Loucy (cell line): ENCODE results near the gene PADI3.

Source experiments
- EZH2phosphoT487 ChIP-seq: fragments of 200-600 bp; IDR thresholded peaks from 2 replicates; pipeline ENCODE4 v1.6.1; 2018; ENCODE audit warnings: antibody characterized with exemption, mild to moderate bottlenecking, moderate library complexity, borderline replicate concordance
- TF ChIP-seq, protein P1 (sequence below): fragments of 200-600 bp; sonication (generic); conservative IDR thresholded peaks from 2 replicates; pipeline ENCODE4 v1.5.1; 2014; ENCODE audit warnings: mild to moderate bottlenecking, antibody characterized with exemption, low read length

GRCh38 chr1:17265950-17266349 lies 17.1 kb downstream of the PADI3 start:
- TF ChIP-seq, protein P1, sequence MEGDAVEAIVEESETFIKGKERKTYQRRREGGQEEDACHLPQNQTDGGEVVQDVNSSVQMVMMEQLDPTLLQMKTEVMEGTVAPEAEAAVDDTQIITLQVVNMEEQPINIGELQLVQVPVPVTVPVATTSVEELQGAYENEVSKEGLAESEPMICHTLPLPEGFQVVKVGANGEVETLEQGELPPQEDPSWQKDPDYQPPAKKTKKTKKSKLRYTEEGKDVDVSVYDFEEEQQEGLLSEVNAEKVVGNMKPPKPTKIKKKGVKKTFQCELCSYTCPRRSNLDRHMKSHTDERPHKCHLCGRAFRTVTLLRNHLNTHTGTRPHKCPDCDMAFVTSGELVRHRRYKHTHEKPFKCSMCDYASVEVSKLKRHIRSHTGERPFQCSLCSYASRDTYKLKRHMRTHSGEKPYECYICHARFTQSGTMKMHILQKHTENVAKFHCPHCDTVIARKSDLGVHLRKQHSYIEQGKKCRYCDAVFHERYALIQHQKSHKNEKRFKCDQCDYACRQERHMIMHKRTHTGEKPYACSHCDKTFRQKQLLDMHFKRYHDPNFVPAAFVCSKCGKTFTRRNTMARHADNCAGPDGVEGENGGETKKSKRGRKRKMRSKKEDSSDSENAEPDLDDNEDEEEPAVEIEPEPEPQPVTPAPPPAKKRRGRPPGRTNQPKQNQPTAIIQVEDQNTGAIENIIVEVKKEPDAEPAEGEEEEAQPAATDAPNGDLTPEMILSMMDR: no peak
- TF ChIP-seq EZH2phosphoT487: no peak
